ENCODE data around the gene NPHS1.

The NPHS1 gene

GRCh38 chr19:35811317-35812219 lies 40.7 kb downstream of the NPHS1 start:
- DNase-seq (ENCODE audit: insufficient read length, low spot score): no peak
- no peak for TF ChIP-seq CTCF (IDR thresholded peaks at IDR 0.05; ENCODE audit: insufficient read depth, missing control alignments)
- no peak for FAIRE-seq

GRCh38 chr19:35807633-35808032 lies 44.7 kb downstream of the NPHS1 start:
- DNase-seq (ENCODE audit: insufficient read length, low spot score): no peak
- FAIRE-seq: no peak
- no peak for TF ChIP-seq CTCF (IDR thresholded peaks at IDR 0.05; ENCODE audit: insufficient read depth, missing control alignments)

- TF ChIP-seq CTCF (IDR thresholded peaks at IDR 0.05; ENCODE audit: insufficient read depth, missing control alignments): no peak
- FAIRE-seq (no peak), DNase-seq (ENCODE audit: insufficient read length, low spot score) (no peak)
Observed at GRCh38 chr19:35806597-35806996, 45.7 kb downstream of the NPHS1 start.

GRCh38 chr19:35805526-35806102 lies 46.7 kb downstream of the NPHS1 start:
- no peak for FAIRE-seq

GRCh38 chr19:35801828-35802227 lies 50.5 kb downstream of the NPHS1 start:
- DNase-seq (ENCODE audit: insufficient read length, low spot score): no peak
- TF ChIP-seq CTCF (IDR thresholded peaks at IDR 0.05; ENCODE audit: insufficient read depth, missing control alignments): no peak
- no peak for FAIRE-seq

More at GRCh38 chr19:35805526-35806102, 46.7 kb downstream of the NPHS1 start:
- no peak for TF ChIP-seq CTCF (IDR thresholded peaks at IDR 0.05; ENCODE audit: insufficient read depth, missing control alignments)
- DNase-seq (ENCODE audit: insufficient read length, low spot score): no peak

- FAIRE-seq (no peak), DNase-seq (ENCODE audit: insufficient read length, low spot score) (no peak)
- no peak for TF ChIP-seq CTCF (IDR thresholded peaks at IDR 0.05; ENCODE audit: insufficient read depth, missing control alignments)
Observed at GRCh38 chr19:35797663-35798062, 54.6 kb downstream of the NPHS1 start.

Measured in D721Med (cell line).